ENCODE data around the gene KMO. TPM values are rescaled to one million over a fixed set of nuclear protein-coding genes. Genes with fewer than 3 reads are reported as not detected.
A peak's percentile ranks its signal among the peaks of the same experiment; 100 is the strongest.

KMO gene
- total RNA-seq, 1 experiment from 2014 or later: 2.6 TPM

DNA sequence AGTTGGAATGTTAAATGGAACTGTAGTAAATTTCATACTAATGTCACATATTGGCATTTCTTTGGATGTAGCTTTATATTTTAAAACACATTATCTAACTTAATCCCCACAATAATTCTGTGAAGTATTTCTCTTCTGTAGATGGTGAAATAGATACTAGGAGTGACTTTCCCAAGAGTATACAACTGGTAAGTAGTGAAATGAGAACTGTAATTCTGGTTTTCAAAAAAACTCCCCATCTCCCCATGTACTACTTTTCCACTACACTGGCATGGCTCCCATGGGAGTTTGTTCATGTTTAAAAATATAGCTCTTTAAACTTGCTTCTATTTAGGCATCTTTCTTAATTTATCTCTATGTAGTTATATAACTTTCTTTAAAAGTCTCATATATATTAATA is 97.8 kb downstream of the KMO start:
- no peak for DNase-seq (ENCODE audit: low spot score)

DNA sequence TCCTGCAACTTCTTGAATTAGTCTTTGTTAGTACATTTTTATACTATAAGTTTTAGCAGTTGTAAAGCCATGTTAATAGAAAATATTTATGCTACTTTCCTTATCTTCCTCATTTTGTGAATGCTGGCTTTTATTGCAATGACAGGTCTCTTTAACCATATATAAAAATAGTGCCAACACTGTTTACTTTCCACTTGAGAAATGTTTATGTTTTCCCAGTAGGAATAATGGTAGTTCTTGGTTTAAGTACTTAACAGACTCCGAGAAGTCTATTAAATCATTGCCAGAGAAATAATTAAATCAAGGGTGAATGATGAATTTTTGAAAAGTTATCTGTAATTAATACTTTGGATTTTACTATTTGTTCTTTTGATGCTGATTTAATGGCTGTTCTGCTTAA is 98.3 kb downstream of the KMO start:
- no peak for DNase-seq (ENCODE audit: low spot score)

DNA sequence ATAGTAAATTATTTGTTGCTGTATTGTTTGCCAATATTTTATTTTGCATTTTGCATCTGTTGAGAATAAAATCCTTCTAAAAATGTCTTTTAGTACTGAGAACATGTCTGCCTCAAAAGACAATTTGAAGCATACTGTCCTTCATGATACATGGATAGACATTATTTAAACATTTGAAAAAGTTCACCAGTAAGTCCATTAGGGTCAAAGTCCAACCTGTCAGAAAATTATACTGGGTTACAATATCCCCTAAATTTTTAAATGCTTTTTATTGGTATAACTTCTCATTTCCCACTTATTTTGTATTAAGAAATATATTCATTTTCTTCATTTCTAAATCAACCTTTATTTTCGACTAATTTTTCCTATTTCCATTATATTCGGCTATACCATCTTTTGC is 98.7 kb downstream of the KMO start:
- DNase-seq (ENCODE audit: low spot score): no peak

DNA sequence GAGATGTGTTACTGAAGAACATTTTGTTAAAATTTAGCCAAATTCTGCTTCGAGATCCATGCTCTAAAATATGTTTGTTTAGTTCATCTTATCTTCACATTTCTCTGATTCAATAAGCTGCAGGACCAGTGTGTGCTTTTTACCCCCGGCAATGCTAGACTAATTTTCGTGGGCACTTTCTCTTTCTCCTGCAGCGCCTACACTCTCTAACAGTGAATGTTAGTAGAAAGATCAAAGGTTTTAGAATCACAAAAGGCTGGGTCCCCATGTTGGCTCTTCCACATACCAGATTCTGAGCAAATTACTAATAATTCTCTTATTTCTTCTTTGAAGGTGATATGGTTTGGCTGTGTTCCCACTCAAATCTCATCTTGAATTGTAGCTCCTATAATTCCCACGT is 99.5 kb downstream of the KMO start:
- DNase-seq (ENCODE audit: low spot score): no peak

DNA sequence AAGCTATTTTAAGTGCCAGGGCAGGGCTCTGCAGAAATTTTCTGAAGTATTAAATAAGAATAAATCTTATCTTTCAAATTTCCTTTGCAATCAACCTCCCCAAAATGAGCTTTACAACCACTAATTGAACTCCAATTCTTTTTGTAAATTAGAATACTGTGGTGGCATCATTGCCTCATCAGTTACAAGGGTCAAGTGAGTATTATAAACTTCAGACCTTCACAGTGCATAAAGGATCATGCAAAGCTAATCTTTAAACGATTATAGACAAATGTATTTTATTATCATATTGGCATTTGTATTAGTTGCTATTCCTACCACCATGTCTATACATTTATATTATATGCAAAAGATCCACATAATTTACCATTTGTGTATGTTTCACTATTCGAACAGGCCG is 100.8 kb downstream of the KMO start:
- no peak for DNase-seq (ENCODE audit: low spot score)

DNA sequence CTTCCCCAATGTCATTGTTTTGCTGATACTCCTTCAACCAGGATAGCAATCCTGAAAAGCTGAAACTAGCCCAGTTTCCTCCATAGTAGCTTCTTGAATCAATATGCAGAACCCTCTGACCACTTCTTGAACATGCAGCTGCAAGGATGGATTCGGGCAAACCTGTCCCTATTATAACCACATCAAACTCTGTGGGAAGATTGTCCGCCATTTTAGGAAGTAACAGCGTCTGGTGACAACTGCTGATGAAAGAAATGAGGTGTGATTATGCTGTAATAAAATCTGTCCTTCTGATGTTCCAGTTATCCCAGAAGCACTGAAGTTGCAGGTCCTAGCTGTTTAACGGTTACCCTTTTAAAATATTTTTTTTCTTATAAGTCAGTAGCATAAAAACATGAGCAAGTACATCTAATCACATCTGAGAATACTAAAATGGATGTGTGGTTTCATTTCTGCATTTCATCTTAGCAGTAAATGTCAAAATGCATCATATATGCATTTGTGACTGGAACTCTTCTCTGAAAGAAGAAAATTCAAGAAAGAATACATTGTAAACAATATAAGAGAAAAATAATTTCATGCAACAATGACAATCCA is 103.5 kb downstream of the KMO start:
- no peak for DNase-seq (ENCODE audit: low spot score)

DNA sequence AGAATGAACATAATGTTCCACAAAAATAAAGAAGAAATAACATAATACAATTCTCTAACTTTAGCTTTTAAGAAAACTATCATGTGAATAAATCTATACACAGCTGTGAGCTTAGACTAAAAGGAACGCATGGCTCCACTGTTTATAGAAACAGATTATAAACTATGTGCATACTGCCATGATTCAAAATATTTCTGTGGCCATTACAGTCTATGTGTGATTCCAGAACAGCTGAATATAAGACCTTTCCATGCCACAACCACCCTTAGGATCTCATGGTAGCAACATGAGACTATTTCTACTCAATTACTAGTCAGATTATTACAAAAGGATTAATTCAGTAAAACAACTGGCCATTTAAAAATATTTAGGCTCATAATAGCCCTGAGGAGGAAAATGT is 104.1 kb downstream of the KMO start:
- DNase-seq (ENCODE audit: low spot score): no peak

DNA sequence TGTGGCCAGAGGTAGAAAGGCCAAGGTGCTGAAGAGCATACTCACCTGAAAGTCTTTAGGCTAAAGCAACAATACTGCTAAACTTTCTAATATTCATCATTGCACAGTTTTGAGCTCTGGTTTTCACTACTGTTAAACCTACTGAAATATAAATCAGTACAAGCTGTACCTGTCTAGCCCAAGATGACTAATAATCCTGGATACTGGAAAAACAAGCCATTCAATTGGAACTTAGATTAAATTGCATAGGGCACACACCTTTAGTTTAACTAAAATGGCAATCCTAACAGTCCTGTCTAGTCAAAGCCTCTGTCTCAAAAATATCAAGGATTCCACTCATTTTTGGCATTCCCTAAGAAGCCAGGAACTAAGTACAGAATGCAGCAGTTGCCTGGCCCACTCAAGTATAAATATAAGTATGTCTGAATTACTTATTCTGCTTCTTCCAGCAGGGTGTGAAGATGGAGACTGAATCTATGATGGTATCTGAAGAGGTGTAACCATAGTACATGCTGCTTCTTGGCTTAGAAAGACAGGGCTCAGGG is 104.9 kb downstream of the KMO start:
- no peak for DNase-seq (ENCODE audit: low spot score)

DNA sequence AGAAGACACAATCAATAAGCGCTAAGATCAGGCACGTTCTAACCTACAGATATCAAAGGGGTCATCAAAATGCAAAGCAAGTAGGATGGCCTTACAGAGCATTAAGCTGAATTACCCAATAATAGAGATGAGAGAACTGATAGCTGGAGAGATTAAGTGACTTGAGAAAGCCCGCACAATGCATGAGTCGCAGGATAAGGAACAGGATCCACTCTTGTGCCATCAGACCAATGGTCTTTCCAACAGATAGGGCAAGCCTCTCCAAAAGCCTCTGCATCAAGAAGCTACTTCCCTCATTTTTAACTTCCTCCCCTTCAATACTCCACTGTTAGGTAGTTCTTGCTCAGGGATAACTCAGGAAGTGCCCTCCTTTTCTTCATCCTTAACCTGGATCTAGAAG is 105.4 kb downstream of the KMO start:
- DNase-seq (ENCODE audit: low spot score): no peak

DNA sequence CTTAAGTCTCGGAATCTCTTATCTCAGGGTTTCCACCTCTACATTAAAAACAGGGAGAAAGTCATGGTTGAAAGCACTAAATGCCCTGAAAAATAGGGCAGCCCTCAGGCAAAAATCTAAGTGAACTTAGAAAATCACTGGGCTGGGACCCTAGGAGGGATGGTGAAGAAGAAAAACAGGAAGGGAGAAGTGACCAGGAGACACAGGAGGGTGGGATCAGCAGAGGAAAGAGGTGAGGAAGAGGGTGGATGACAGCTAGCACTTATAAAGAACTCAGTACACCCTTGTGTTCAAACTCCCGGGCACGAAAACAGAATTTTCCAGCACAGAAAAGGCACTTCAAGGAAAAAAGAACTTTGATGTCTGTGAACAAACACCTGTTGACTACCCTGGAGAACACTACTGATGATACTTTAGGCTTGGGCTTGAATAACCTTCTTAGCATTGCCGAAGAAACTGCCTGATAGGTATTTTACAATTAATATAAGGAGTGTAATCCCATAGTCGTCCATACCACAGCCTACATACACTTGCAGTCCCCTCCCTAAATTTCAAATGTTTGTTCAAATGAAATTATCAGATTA is 106.0 kb downstream of the KMO start:
- DNase-seq (ENCODE audit: low spot score): no peak

DNA sequence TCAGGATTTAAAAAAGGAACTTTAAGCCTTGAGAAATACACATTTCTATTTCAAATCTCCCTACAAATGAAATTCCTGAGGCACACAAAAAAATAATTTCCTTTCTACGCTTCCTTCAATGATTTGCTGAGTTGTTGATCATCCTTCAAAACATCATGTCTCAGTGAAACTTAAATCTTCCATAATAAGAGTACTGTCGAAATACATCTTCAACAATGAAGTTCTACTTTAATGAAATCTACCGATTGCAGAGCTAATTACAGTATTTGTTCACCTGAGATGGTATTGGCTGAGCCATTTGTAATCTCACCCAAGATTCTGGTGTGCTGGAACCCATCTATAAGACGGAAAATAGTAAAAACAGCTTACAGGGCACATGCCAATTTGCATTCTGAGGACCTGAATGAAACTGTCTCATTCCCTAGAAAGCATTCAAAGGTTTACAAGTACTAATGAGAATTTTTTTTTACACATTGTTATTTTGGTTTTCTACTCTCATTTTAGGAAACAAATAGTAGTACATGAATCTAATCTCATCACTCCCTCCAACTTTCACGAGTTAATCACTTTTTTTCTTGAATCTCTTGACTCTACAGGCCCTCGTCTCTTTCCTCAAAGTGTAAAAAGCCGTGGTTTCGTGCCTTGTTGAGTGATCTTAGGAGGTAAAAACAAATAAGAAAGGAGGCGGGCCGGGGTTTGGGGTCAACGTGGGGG is 106.9 kb downstream of the KMO start:
- DNase-seq (ENCODE audit: low spot score): no peak

DNA sequence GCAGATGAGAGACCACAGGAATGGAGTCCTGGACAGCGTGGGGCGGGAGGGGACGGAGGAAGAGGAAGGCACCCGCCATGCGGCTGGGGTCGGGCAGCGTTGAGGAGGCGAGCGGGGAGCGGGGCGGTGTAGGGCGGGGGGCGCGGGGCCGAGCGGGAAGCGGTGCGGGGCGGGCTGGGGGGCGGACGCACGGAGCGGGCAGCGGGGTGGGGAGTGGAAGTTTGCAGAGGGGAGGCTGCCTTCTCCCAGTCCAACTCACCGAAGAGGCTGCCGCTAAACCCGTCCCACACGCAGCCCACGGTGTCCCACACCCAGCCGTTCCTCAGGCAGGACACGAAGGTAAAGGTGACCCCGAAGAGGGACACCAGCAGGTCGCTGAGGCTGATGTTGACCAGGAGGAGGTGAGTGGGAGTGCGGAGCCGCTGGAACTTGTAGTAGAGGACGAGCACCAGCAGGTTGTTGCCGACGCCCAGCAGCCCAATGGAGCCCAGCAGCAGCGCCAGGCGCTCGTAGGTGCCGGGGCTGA is 107.5 kb downstream of the KMO start:
- peak; percentile 44 for DNase-seq (ENCODE audit: low spot score)

DNA sequence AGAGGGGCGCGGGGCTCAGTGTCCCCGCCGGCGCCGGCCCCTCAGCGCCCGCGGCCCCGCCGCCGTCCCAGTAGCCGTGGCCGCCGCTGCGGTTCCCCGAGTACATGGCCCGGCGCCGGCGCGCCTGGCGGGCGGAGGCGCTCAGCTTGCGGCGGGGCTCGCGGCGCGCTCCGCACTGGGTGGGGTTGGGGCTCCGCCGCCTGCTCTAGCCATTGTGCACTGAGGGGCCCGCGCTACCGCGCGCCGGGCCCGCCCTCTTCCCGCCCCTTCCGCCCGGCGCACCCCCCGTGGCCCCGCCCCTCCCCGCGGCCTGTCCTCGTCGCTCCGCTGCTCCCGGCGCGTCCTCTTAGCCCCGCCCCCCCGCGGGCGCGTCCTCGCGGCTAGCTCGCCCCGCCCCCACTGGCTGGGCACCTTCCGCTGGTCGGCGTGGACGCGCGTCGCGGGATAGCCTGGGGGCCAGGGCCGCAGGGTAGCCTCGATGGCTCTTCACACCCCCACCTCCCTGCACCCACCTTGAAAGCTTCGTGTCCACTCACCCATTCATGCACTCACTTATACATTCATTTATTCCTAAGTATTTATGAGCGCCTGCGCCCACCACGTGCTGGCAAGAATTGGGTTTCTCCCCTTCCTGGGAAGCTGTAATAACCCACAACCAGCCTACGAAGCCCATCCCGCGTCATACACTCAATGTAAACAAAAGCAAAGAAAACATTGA is 108.1 kb downstream of the KMO start, which contains the start of the genes CHML and OPN3:
Gene CHML, minus strand, starts transcription at position 221 of the 718 bp plus-strand sequence. CDS start 4,603 bp downstream, outside the sequence.
Gene OPN3, minus strand, starts transcription at position 221 of the 718 bp plus-strand sequence. Its CDS starts 115 bp downstream, at position 106.
- peak; percentile 70 for DNase-seq (ENCODE audit: low spot score)

DNA sequence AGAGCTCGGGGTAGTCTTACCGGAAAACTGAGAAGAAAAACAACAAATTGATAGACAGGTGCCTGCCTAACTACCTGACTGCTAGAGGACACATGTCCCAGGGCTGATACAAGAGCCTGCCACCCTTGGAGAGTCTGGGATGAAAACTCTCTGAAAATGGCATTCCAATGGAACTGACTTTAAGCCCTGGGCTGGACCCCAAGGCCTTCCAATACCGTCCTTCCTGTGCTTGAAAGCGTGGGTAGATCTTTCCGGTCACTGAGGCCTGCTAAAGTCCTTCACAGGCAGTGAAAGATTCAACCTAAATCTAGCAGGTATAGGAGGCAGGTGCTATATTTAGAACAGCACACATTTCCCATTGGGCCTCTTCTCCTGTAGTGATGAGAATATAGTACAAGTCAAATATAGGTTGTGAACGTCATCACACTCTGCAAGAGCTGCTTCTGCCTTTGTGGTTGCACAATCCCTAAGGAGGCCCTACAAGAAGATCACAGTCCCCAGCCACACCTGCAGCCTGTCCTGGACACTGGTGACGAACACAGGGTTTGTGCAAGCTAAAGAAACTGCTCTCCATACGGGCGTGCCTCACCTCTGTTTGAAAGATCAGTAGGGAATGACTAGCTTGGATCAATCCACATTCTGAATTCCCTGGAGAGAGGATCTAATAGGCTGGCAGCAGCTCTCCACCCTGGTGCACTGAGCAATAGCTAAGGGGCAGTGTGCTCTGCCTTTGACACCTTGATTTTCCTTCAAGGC is 108.9 kb downstream of the KMO start:
- DNase-seq (ENCODE audit: low spot score): no peak

DNA sequence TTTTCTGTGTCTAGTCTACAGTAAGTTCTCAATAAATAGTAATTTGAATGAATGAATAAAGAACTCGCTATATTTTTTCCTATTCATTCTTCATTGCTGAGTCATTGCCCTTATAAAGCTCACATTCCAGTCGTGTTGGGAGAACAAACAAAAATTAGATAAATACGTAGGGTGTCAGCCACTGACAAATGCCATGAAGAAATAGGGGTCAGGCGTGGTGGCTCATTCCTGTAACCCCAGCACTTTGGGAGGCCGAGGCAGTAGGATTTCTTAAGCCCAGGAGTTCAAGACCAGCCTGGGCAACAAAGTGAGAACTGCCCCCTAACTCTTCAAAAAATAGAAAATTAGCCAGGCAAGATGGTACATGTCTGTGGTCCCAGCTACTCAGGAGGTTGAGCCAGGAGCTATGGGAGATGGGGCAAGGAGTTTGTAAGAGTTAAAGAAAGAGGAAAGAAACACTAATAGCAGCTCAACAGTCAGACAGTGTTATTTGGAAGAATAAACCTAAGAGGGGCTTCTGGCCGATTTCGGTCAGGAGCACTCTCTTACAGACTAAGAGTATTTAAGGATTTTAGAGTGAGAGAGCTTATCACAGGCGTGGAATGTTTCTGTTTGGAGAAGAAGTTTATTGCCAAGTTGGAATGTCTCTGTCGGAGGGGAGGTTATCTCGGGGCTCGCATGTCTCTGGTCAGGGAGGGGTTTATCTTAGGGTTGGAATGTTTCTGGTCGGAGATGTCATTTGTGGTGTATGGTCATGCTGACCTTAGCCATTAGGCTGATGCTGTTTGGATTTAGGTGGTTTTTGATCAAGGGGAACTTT is 109.8 kb downstream of the KMO start:
- peak; percentile 38 for DNase-seq (ENCODE audit: low spot score)

DNA sequence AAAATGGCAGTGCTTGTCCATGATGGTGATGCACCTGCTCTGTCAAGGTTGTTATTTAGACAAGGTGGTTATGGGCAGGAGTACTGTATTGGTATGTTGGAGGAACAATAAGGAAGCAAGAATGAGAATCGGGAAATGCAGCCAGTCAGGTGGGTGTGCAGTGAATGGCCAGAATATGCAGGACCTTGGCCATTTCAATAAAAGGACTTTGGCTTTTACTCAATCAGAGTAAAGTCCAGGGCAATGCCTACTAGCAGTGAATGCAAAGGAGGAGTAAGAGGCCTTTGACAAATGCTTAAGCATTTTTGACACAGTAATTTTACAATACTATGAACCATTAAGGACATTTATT is 110.4 kb downstream of the KMO start:
- no peak for DNase-seq (ENCODE audit: low spot score)

DNA sequence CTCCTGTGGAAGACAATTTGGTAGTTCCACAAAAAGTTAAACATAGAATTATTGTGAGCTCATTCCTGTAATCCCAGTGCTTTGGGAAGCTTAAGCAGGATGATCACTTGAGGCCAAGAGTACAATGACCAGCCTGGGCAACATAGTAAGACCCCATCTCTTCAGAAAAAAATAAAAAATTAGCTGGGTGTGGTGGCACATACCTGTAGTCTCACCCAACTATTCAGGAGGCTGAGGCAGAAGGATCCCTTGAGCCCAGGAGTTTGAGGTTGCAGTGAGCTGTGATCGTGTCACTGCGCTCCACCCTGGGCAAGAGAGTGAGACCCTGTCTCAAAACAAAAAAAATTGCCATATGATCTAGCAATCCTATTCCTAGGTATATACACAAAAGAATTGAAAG is 112.1 kb downstream of the KMO start:
- no peak for DNase-seq (ENCODE audit: low spot score)

DNA sequence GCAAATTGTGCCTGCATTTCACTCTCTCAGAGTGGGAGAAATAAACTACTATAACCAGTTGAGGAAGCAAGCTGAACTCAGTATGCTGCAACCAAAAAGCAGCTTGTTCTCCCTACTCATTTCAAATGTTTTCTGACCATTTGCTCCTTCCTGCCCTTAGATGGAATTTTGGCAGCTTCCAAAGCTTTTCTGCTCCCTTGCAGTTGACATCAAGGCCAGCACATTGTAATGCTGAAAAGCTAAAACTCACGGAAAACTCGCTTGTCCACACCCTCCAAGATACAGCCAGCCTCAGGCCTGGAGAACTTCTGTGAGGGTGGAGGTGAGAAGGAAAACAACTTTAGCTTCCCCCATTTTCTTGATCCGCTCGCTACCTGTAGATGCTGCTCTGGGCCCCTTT is 113.0 kb downstream of the KMO start:
- DNase-seq (ENCODE audit: low spot score): no peak

Measured in H4 (cell line).